ENCODE data around the gene HOXC6. TPM values are rescaled to one million over a fixed set of nuclear protein-coding genes. Genes with fewer than 3 reads are reported as not detected.

Gene HOXC6
- total and polyA plus RNA-seq, 9 of the 15 experiments (the other 6 are each of a cell fraction or from before 2014, with no cell fraction given): 0.06 to 4.0 (median 1.4) TPM

- TF ChIP-seq MLLT1 (IDR thresholded peaks at IDR 0.05) (0 out of 4 replicates have a peak, but pooled peaks of 1 of the 2 experiments have one; percentile 51), DACH1 (IDR thresholded peaks at IDR 0.05; ENCODE audit: partially characterized antibody) (no peak), RAD21 (CRISPR knock-in tag; conservative IDR thresholded peaks at IDR 0.05 in 1 of 2, IDR thresholded peaks at IDR 0.05 in 1 of 2) (no peak), HSF4 (CRISPR knock-in tag; IDR thresholded peaks at IDR 0.05; ENCODE audit: borderline replicate concordance) (no peak), CHD1 (IDR thresholded peaks at IDR 0.05; ENCODE audit: low read length) (no peak), RBM39 (optimal IDR thresholded peaks at IDR 0.05; ENCODE audit: low read depth, low read length) (no peak), E2F8 (IDR thresholded peaks at IDR 0.05; ENCODE audit: low read depth, partially characterized antibody) (no peak), ZNF79 (CRISPR knock-in tag; IDR thresholded peaks at IDR 0.05; ENCODE audit: low read depth) (no peak), NR0B1 (IDR thresholded peaks at IDR 0.05; ENCODE audit: partially characterized antibody) (no peak), NFXL1 (CRISPR knock-in tag; IDR thresholded peaks at IDR 0.05) (no peak), KLF13 (tag; IDR thresholded peaks at IDR 0.05; ENCODE audit: borderline replicate concordance, low read depth) (no peak), BHLHE40 (IDR thresholded peaks at IDR 0.05; ENCODE audit: low read length) (no peak), SMARCE1 (IDR thresholded peaks at IDR 0.05) (0 out of 2 replicates have a peak, but pooled peaks have one; percentile 29), E2F1 (CRISPR knock-in tag; IDR thresholded peaks at IDR 0.05) (no peak), ZNF316 (IDR thresholded peaks at IDR 0.05) (peak; percentile 73), MITF (IDR thresholded peaks at IDR 0.05) (no peak), ARID2 (IDR thresholded peaks at IDR 0.05) (0 out of 2 replicates have a peak, but pooled peaks have one; percentile 17), PML (IDR thresholded peaks at IDR 0.05; ENCODE audit: low read length) (no peak)
Observed at GRCh38 chr12:54010972-54011664, 17.1 kb upstream of the HOXC6 start (continued).
